H1 (cell line): ENCODE results near the gene FOXL1. TPM values are rescaled to one million over a fixed set of nuclear protein-coding genes. Genes with fewer than 3 reads are reported as not detected.

Experiments used
- CTCF ChIA-PET: fragments of 300-600 bp; sonication (Branson Sonifier 250); formaldehyde crosslinking; loops from one replicate; lab custom pipeline; 2021; ENCODE audit not compliant: partially characterized antibody; lab: Charles Lee
- POLR2A ChIA-PET: fragments of 300-600 bp; sonication (Branson Sonifier 250); formaldehyde crosslinking; loops from one replicate; lab custom pipeline; 2021; ENCODE audit warnings: inconsistent platforms; ENCODE audit not compliant: partially characterized antibody; lab: Charles Lee
- DNase-seq, 2 experiments: peaks; one replicate each; pipeline versions ENCODE4 v3.0.0 to v3.0.0-alpha.2; 2010 to 2022; ENCODE audit warnings: low spot score in 2 of 2, low read depth in 1 of 2, mixed read lengths in 1 of 2
- FAIRE-seq: peaks from 2 replicates; lab custom pipeline; 2011; peaks lifted over from hg19 to GRCh38; lab: Jason Lieb, UNC
- H2AFZ ChIP-seq: 2 replicates; pipeline ENCODE4 v1.8.1; 2012; ENCODE audit warnings: low read length, inconsistent platforms
- H2AK5ac ChIP-seq: 2 replicates; pipeline ENCODE4 v1.6.1; 2013; ENCODE audit warnings: low read depth, low read length
- H2BK120ac ChIP-seq: replicated peaks from 2 replicates; pipeline ENCODE3; 2013; ENCODE audit warnings: low read depth, low read length, inconsistent platforms
- H2BK12ac ChIP-seq: 2 replicates; pipeline ENCODE4 v1.6.1; 2013; ENCODE audit warnings: low read depth, low read length
- H2BK15ac ChIP-seq: 2 replicates; pipeline ENCODE4 v1.6.1; 2013; ENCODE audit warnings: low read length
- H2BK20ac ChIP-seq: 2 replicates; pipeline ENCODE4 v1.6.1; 2013; ENCODE audit warnings: low read length
- H2BK5ac ChIP-seq: 2 replicates; pipeline ENCODE4 v1.6.1; 2013; ENCODE audit warnings: low read depth, low read length
- H3K14ac ChIP-seq: 2 replicates; pipeline ENCODE4 v1.6.1; 2013; ENCODE audit warnings: inconsistent platforms; ENCODE audit not compliant: insufficient read length
- H3K18ac ChIP-seq: 2 replicates; pipeline ENCODE4 v1.6.1; 2013; ENCODE audit warnings: low read length; ENCODE audit errors: extremely low read depth
- H3K23ac ChIP-seq: 2 replicates; pipeline ENCODE4 v1.6.1; 2013; ENCODE audit warnings: inconsistent platforms; ENCODE audit not compliant: insufficient read length
- H3K23me2 ChIP-seq: 2 replicates; pipeline ENCODE4 v1.6.1; 2013; ENCODE audit warnings: low read depth, low read length
- H3K27ac ChIP-seq: 2 replicates; pipeline ENCODE4 v1.6.1; 2011; ENCODE audit warnings: low read depth, low read length, inconsistent platforms
- H3K27me3 ChIP-seq, 4 experiments: replicated peaks in 1 of 4; 1 replicate in 1 of 4; 2 replicates in 3 of 4; pipeline versions ENCODE4 v1.6.1 to v1.8.1; 2011 to 2013; ENCODE audit warnings: low read length in 3 of 4, mild to moderate bottlenecking in 3 of 4, inconsistent platforms in 2 of 4, mixed read lengths in 2 of 4, moderate library complexity in 1 of 4; ENCODE audit not compliant: control insufficient read depth in 3 of 4, insufficient read depth in 3 of 4; ENCODE audit errors: extremely low read depth in 1 of 4
- H3K36me3 ChIP-seq, 4 experiments: 2 replicates each; pipeline versions ENCODE4 v1.6.1 to v1.8.1; 2011 to 2013; ENCODE audit warnings: mild to moderate bottlenecking in 4 of 4, low read length in 3 of 4, moderate library complexity in 2 of 4, control low read depth in 1 of 4, inconsistent platforms in 1 of 4; ENCODE audit not compliant: insufficient read depth in 4 of 4, control insufficient read depth in 2 of 4
- H3K4ac ChIP-seq: replicated peaks from 2 replicates; pipeline ENCODE3; 2013; ENCODE audit warnings: low read length, low read depth, mixed read lengths, inconsistent platforms; ENCODE audit not compliant: insufficient read length
- H3K4me1 ChIP-seq, 4 experiments: replicated peaks in 1 of 4; 1 replicate in 1 of 4; 2 replicates in 3 of 4; pipeline versions ENCODE4 v1.6.1 to v1.8.1; 2011 to 2013; ENCODE audit warnings: low read length in 3 of 4, inconsistent platforms in 2 of 4, mixed read lengths in 1 of 4; ENCODE audit not compliant: insufficient read depth in 4 of 4, control insufficient read depth in 3 of 4
- H3K4me2 ChIP-seq, 2 experiments: 2 replicates each; pipeline versions ENCODE4 v1.6.1 to v1.8.1; 2011 to 2013; ENCODE audit warnings: low read depth in 2 of 2, low read length in 2 of 2, control low read depth in 1 of 2, inconsistent platforms in 1 of 2, mild to moderate bottlenecking in 1 of 2; ENCODE audit not compliant: insufficient read depth in 1 of 2
- H3K4me3 ChIP-seq, 4 experiments: fragments of 200-600, 300-600 bp in 1 of 4; sonication (generic), shearing (Covaris generic), sonication (Bioruptor Twin) in 1 of 4; 2 replicates each; pipeline versions ENCODE4 v1.5.1 to v1.8.1; 2011 to 2016; ENCODE audit warnings: low read length in 4 of 4, low read depth in 3 of 4, control low read depth in 2 of 4, inconsistent platforms in 2 of 4, mild to moderate bottlenecking in 2 of 4, mixed read lengths in 1 of 4, moderate library complexity in 1 of 4; ENCODE audit not compliant: insufficient read depth in 2 of 4; ENCODE audit errors: extremely low read depth in 1 of 4
- H3K56ac ChIP-seq: replicated peaks from 2 replicates; pipeline ENCODE3; 2013; ENCODE audit warnings: low read depth, mild to moderate bottlenecking, mixed read lengths, low read length, inconsistent platforms; ENCODE audit not compliant: insufficient read length
- H3K79me1 ChIP-seq: 2 replicates; pipeline ENCODE4 v1.6.1; 2013; ENCODE audit warnings: low read depth, low read length, control low read depth
- H3K79me2 ChIP-seq, 2 experiments: 2 replicates each; pipeline versions ENCODE4 v1.6.1 to v1.8.1; 2012 to 2013; ENCODE audit warnings: low read length in 2 of 2, mild to moderate bottlenecking in 2 of 2, inconsistent platforms in 1 of 2; ENCODE audit not compliant: insufficient read depth in 2 of 2, control insufficient read depth in 1 of 2
- H3K9ac ChIP-seq, 4 experiments: replicated peaks in 1 of 4; 1 replicate in 1 of 4; 2 replicates in 3 of 4; pipeline versions ENCODE4 v1.6.1 to v1.8.1; 2011 to 2013; ENCODE audit warnings: low read depth in 3 of 4, low read length in 3 of 4, control low read depth in 2 of 4, mild to moderate bottlenecking in 2 of 4, moderate library complexity in 2 of 4, inconsistent platforms in 1 of 4; ENCODE audit errors: extremely low read depth in 1 of 4
- H3K9me3 ChIP-seq, 2 experiments: 2 replicates each; pipeline versions ENCODE4 v1.6.1 to v1.8.1; 2012 to 2013; ENCODE audit warnings: mild to moderate bottlenecking in 2 of 2, moderate library complexity in 2 of 2, control low read depth in 1 of 2, inconsistent platforms in 1 of 2, low read depth in 1 of 2, low read length in 1 of 2, mixed read lengths in 1 of 2; ENCODE audit not compliant: insufficient read depth in 2 of 2
- H4K20me1 ChIP-seq, 2 experiments: replicated peaks in 1 of 2; 2 replicates each; pipeline versions ENCODE3 to v1.8.1; 2011 to 2013; ENCODE audit warnings: inconsistent platforms in 2 of 2, low read length in 2 of 2, mild to moderate bottlenecking in 1 of 2; ENCODE audit not compliant: insufficient read depth in 2 of 2, control insufficient read depth in 1 of 2
- H4K5ac ChIP-seq: 2 replicates; pipeline ENCODE4 v1.6.1; 2013; ENCODE audit warnings: low read length, low read depth, mixed read lengths, inconsistent platforms; ENCODE audit not compliant: insufficient read length
- H4K8ac ChIP-seq: 2 replicates; pipeline ENCODE4 v1.8.0; 2013; ENCODE audit warnings: mild to moderate bottlenecking, moderate library complexity, low read length, inconsistent platforms; ENCODE audit not compliant: insufficient read depth; ENCODE audit errors: extremely low read depth
- H4K91ac ChIP-seq: replicated peaks from 2 replicates; pipeline ENCODE3; 2013; ENCODE audit warnings: low read length, mixed read lengths, inconsistent platforms; ENCODE audit not compliant: insufficient read length
- POLR2A ChIP-seq, 2 experiments: IDR thresholded peaks; 1 replicate in 1 of 2; 2 replicates in 1 of 2; pipeline ENCODE4 v1.6.1; 2011; ENCODE audit warnings: low read depth in 2 of 2, low read length in 2 of 2, mild to moderate bottlenecking in 2 of 2; ENCODE audit errors: control extremely low read depth in 1 of 2
- SAP30 ChIP-seq: fragments of 300-600 bp; sonication (generic); IDR thresholded peaks from 2 replicates; pipeline ENCODE4 v1.7.1; 2012; ENCODE audit warnings: low read length, moderate library complexity, mild to moderate bottlenecking, inconsistent platforms; ENCODE audit not compliant: insufficient read depth, insufficient replicate concordance
- SRF ChIP-seq: IDR thresholded peaks from 2 replicates; pipeline ENCODE4 v1.6.1; 2011; ENCODE audit warnings: mild to moderate bottlenecking, low read depth, low read length, moderate library complexity
- WGBS, 2 experiments: shearing (Covaris generic) in 1 of 2; methylation state at CpG; one replicate each; pipeline versions ENCODE4 v1.1.6 to v1.1.7; 2013 to 2015; ENCODE audit warnings: low lambda C conversion rate in 2 of 2, mixed read lengths in 2 of 2, inconsistent platforms in 1 of 2, low coverage in 1 of 2, missing lambda C conversion rate in 1 of 2; ENCODE audit not compliant: insufficient replicate concordance in 2 of 2, insufficient coverage in 1 of 2, insufficient read length in 1 of 2; ENCODE audit errors: extremely low coverage in 1 of 2, missing lambda C conversion rate in 1 of 2; 5-methylcytosine and 5-hydroxymethylcytosine counted together
- polyA plus RNA-seq, 7 experiments: library from polyadenylated mRNA; depleted of rRNA in 3 of 7; stranded (reverse) in 5 of 7; unstranded in 2 of 7; fragments of >200 nt in 5 of 7; fragments of 200-250 nt in 2 of 7; gene quantifications; 1 replicate in 5 of 7; 2 replicates in 1 of 7; 4 replicates in 1 of 7; pipeline versions ENCODE4 v1.2.1 to v1.2.3, GENCODE V29; 2011 to 2013; ENCODE audit warnings: missing spikeins in 2 of 7, mixed read lengths in 2 of 7
- total RNA-seq: library from RNA; stranded (reverse); fragmentation: NEBNext Ultra II Directional; extraction: Animal tissue kit (Norgen Biotek cat#: 25700); gene quantifications from 2 replicates; pipeline ENCODE4 v1.2.1, GENCODE V29; 2021

FOXL1 gene
- total and polyA plus RNA-seq, 2 of the 8 experiments (the other 6 are each of a cell fraction or from before 2014, with no cell fraction given), result 0.03 TPM; not detected in 1

- no peak for TF ChIP-seq POLR2A (IDR thresholded peaks at IDR 0.05; ENCODE audit: control extremely low read depth in 1 of 2, low read depth in 2 of 2, low read length in 2 of 2)
- TF ChIP-seq SRF, result no peak
- no peak for TF ChIP-seq SAP30
- Histone ChIP-seq H2BK12ac (no peak overlapping the region), H3K27ac (no peak overlapping the region), H2BK120ac (no peak overlapping the region), H3K9me3 (no peaks in the 10 kb centered on the region), H4K91ac (no peak overlapping the region), H3K14ac (no peak overlapping the region), H4K8ac (no peak overlapping the region), H3K27me3 (no peaks in the 10 kb centered on the region), H4K5ac (no peak overlapping the region), H2BK15ac (no peak overlapping the region), H3K9ac (no peak overlapping the region), H4K20me1 (peaks cover 0 to 1% of the 10 kb centered on the region in 2 experiments), H3K36me3 (peaks cover 0 to 12% (median 1%) of the 10 kb centered on the region in 4 experiments; a peak in 5 of 8 replicates), H3K4me1 (no peaks in the 10 kb centered on the region), H3K56ac (no peak overlapping the region), H3K79me1 (no peaks in the 10 kb centered on the region; the same call in 1 of the 2 replicates), H2AFZ (no peak overlapping the region), H3K4me2 (no peak overlapping the region), H2AK5ac (no peak overlapping the region), H3K4me3 (no peak overlapping the region), H2BK5ac (no peak overlapping the region), H3K23ac (no peak overlapping the region), H3K4ac (no peak overlapping the region), H3K18ac (no peak overlapping the region), H3K23me2 (no peaks in the 10 kb centered on the region), H2BK20ac (no peak overlapping the region), H3K79me2 (no peaks in the 10 kb centered on the region)
- DNase-seq, result no peak
- WGBS, 2 experiments, result 95% methylated on average over 8 of the region's 8 CpGs; no CpG with 5 or more reads in 1 of the 2 experiments
- POLR2A ChIA-PET, result interaction anchor here (0.6 to 1.0 kb wide), 2 partner anchors 9 to 893 kb away, joined by 3 read pairs; partner anchors contain the start of gene MTHFSD
- CTCF ChIA-PET, result interaction anchor here (2.7 kb wide), 1 partner anchor 29 kb away, joined by 6 read pairs; no protein-coding TSS in a partner anchor
- no peak for FAIRE-seq
These were observed 31.7 kb upstream of the FOXL1 start for GRCh38 chr16:86546638-86547013.
